ENCODE data around the gene IL17A.
"Not testable (repeated sequence)": the region's sequence is repeated elsewhere in the genome, so short reads cannot be mapped to it uniquely, and the experiment has no call there.

The IL17A gene

DNA sequence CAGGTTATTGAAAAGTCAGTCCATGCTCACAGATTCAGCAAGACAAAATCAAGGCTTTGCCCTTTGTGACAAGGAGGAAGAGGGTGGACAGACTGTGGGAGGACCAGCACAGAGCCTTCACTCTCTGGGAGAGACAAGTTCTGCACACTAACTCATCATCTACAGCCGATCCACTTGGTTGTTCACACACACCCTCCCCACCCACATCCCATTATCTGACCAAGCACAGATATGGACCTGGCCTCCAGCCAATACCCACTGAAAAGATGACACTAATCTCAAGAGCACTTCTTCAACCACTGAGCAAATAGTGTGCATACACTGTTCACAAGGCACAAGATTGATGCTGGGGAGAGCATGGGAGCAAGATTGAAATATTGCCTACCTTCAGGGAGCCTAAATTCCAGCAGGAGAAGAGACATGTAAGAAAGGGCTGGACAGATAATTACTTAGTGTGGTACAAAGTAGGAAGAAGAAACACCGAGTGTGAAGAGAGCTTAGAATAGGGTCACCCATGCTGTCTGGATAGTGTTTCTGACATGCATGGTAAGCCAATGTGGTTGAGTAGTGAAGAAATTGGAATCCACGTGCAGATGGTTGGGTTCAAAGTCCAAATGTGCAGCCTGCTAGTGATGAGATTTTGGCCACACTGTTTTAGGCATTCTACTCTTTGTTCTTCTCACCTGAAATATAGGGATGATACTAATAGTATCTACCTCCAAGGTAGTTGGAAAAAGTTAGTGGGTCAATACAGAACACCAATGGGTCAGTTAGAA, 21.7 kb upstream of the IL17A start:
- H3F3A ChIP-seq (ENCODE audit: insufficient read depth) = no peaks in the 10 kb centered on the region
- no peaks in the 10 kb centered on the region for H3K9me2 ChIP-seq (replicated peaks; ENCODE audit: insufficient read depth, low read length)
- no peak overlapping the region for H3K4me2 ChIP-seq (ENCODE audit: low read depth, low read length, poor library complexity, severe bottlenecking)
- H3K9me3 ChIP-seq (ENCODE audit: insufficient read depth, low read length) = peaks cover 7% of the 10 kb centered on the region; the same call in 1 of the 2 replicates
- no peak overlapping the region for H2AFZ ChIP-seq (ENCODE audit: low read depth, low read length, severe bottlenecking)
- H3K36me3 ChIP-seq (ENCODE audit: low read length) = no peaks in the 10 kb centered on the region
- TF ChIP-seq, protein P1, sequence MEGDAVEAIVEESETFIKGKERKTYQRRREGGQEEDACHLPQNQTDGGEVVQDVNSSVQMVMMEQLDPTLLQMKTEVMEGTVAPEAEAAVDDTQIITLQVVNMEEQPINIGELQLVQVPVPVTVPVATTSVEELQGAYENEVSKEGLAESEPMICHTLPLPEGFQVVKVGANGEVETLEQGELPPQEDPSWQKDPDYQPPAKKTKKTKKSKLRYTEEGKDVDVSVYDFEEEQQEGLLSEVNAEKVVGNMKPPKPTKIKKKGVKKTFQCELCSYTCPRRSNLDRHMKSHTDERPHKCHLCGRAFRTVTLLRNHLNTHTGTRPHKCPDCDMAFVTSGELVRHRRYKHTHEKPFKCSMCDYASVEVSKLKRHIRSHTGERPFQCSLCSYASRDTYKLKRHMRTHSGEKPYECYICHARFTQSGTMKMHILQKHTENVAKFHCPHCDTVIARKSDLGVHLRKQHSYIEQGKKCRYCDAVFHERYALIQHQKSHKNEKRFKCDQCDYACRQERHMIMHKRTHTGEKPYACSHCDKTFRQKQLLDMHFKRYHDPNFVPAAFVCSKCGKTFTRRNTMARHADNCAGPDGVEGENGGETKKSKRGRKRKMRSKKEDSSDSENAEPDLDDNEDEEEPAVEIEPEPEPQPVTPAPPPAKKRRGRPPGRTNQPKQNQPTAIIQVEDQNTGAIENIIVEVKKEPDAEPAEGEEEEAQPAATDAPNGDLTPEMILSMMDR (IDR thresholded peaks at IDR 0.05; ENCODE audit: insufficient read depth, low read length, poor library complexity, severe bottlenecking) = no peak
- TF ChIP-seq EZH2phosphoT487 (conservative IDR thresholded peaks at IDR 0.05; ENCODE audit: low read length) = no peak
- H3K4me3 ChIP-seq (ENCODE audit: insufficient read depth, low read length, poor library complexity, severe bottlenecking) = no peak overlapping the region
- H3K79me2 ChIP-seq (ENCODE audit: insufficient read depth, low read length) = no peaks in the 10 kb centered on the region
- H3K27me3 ChIP-seq (ENCODE audit: low read length) = no peaks in the 10 kb centered on the region
- H3K27ac ChIP-seq (ENCODE audit: low read depth, low read length) = no peak overlapping the region
- H3K9ac ChIP-seq (ENCODE audit: low read length) = no peak overlapping the region
- H4K20me1 ChIP-seq (ENCODE audit: low read depth, low read length) = no peaks in the 10 kb centered on the region

DNA sequence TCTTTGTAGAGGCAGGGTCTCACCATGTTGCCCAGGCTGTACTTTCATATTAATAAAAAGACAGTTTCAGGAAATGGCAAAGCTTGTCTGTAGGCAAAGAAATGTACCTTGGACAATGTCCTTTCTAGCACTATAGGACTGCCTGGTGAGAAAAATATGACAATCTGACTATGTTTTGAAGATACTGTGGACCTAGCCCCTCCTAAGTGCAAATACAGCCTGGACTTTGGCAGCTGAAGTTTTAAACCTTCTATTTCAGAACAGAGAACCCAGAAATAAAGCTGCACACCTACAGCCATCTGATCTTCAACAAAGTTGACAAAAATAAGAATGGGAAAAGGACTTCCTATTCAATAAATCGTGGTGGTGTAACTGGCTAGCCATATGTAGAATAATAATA, 18.9 kb upstream of the IL17A start:
- Histone ChIP-seq H3K79me2 (ENCODE audit: insufficient read depth, low read length) (no peaks in the 10 kb centered on the region), H2AFZ (ENCODE audit: low read depth, low read length, severe bottlenecking) (no peak overlapping the region), H3K9me2 (replicated peaks; ENCODE audit: insufficient read depth, low read length) (no peaks in the 10 kb centered on the region), H4K20me1 (ENCODE audit: low read depth, low read length) (no peaks in the 10 kb centered on the region), H3K36me3 (ENCODE audit: low read length) (no peaks in the 10 kb centered on the region), H3K27me3 (ENCODE audit: low read length) (no peaks in the 10 kb centered on the region), H3K4me2 (ENCODE audit: low read depth, low read length, poor library complexity, severe bottlenecking) (no peak overlapping the region), H3K4me3 (ENCODE audit: insufficient read depth, low read length, poor library complexity, severe bottlenecking) (no peak overlapping the region), H3F3A (ENCODE audit: insufficient read depth) (no peaks in the 10 kb centered on the region), H3K9me3 (ENCODE audit: insufficient read depth, low read length) (no peaks in the 10 kb centered on the region), H3K27ac (ENCODE audit: low read depth, low read length) (no peak overlapping the region), H3K9ac (ENCODE audit: low read length) (no peak overlapping the region)
- TF ChIP-seq, protein P1 (IDR thresholded peaks at IDR 0.05; ENCODE audit: insufficient read depth, low read length, poor library complexity, severe bottlenecking) = no peak
- TF ChIP-seq EZH2phosphoT487 (conservative IDR thresholded peaks at IDR 0.05; ENCODE audit: low read length) = no peak

- not testable (repeated sequence) for H4K20me1 ChIP-seq (ENCODE audit: low read depth, low read length); H3K79me2 ChIP-seq (ENCODE audit: insufficient read depth, low read length); H3K9ac ChIP-seq (ENCODE audit: low read length); H3K36me3 ChIP-seq (ENCODE audit: low read length); H3K9me3 ChIP-seq (ENCODE audit: insufficient read depth, low read length); H2AFZ ChIP-seq (ENCODE audit: low read depth, low read length, severe bottlenecking); H3K9me2 ChIP-seq (replicated peaks; ENCODE audit: insufficient read depth, low read length); H3K4me3 ChIP-seq (ENCODE audit: insufficient read depth, low read length, poor library complexity, severe bottlenecking); H3K4me2 ChIP-seq (ENCODE audit: low read depth, low read length, poor library complexity, severe bottlenecking); H3K27me3 ChIP-seq (ENCODE audit: low read length); H3K27ac ChIP-seq (ENCODE audit: low read depth, low read length); H3F3A ChIP-seq (ENCODE audit: insufficient read depth)
Observed at GRCh38 chr6:52168351-52168750, 17.8 kb upstream of the IL17A start.

DNA sequence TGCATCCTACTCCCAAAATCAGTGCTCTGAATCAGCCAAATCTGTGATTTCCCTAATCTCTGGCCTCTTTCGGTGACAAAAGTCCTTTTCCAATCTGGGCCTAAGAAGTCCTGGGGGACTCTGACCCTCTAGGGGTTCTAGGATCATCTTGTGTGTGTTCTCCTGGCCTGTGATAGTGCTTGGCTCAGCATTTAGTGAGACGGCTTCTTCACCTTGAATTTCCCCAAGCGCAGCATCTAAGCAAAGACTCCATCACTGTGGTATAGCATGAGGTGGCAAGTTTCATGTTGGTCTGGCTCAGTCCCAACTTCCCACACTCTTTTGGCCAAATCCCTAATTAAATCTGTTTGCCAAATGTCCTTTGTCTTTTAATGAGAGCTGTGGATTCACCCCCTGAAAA, 12.1 kb upstream of the IL17A start:
- Histone ChIP-seq H3K27ac (ENCODE audit: low read depth, low read length) (no peak overlapping the region), H3F3A (ENCODE audit: insufficient read depth) (no peaks in the 10 kb centered on the region), H3K9me3 (ENCODE audit: insufficient read depth, low read length) (no peaks in the 10 kb centered on the region), H3K9ac (ENCODE audit: low read length) (no peak overlapping the region), H3K4me3 (ENCODE audit: insufficient read depth, low read length, poor library complexity, severe bottlenecking) (no peak overlapping the region), H3K36me3 (ENCODE audit: low read length) (no peaks in the 10 kb centered on the region), H3K79me2 (ENCODE audit: insufficient read depth, low read length) (no peaks in the 10 kb centered on the region), H3K9me2 (replicated peaks; ENCODE audit: insufficient read depth, low read length) (no peaks in the 10 kb centered on the region), H2AFZ (ENCODE audit: low read depth, low read length, severe bottlenecking) (no peak overlapping the region), H3K27me3 (ENCODE audit: low read length) (no peaks in the 10 kb centered on the region; the same call in 1 of the 2 replicates), H3K4me2 (ENCODE audit: low read depth, low read length, poor library complexity, severe bottlenecking) (no peak overlapping the region), H4K20me1 (ENCODE audit: low read depth, low read length) (no peaks in the 10 kb centered on the region)
- TF ChIP-seq EZH2phosphoT487 (conservative IDR thresholded peaks at IDR 0.05; ENCODE audit: low read length) = no peak
- TF ChIP-seq, protein P1 (IDR thresholded peaks at IDR 0.05; ENCODE audit: insufficient read depth, low read length, poor library complexity, severe bottlenecking) = no peak
